Coronary artery (tissue), 2 donors: Measurements from ENCODE around the gene TMEM108.

Source experiments
- DNase-seq: peaks from one replicate; pipeline ENCODE4 v3.0.0-alpha.2; 2017; ENCODE audit warnings: low spot score
- H3K27ac ChIP-seq, 2 donors: fragments of 200-600 bp; sonication (generic); one replicate each; pipeline ENCODE4 v1.5.1; 2016 to 2019
- H3K4me3 ChIP-seq: fragments of 200-600 bp; sonication (generic); 2 replicates; pipeline ENCODE4 v1.5.1; 2016; ENCODE audit warnings: mild to moderate bottlenecking, moderate library complexity
- TF ChIP-seq, protein P1 (sequence below): fragments of 200-600 bp; sonication (generic); IDR thresholded peaks from one replicate; pipeline ENCODE4 v1.5.1; 2019; ENCODE audit warnings: antibody characterized with exemption

The TMEM108 gene

GRCh38 chr3:133371676-133372075 lies 333.5 kb downstream of the TMEM108 start:
- Histone ChIP-seq H3K4me3 (no peak overlapping the region), H3K27ac (no peak overlapping the region)
- TF ChIP-seq, protein P1, sequence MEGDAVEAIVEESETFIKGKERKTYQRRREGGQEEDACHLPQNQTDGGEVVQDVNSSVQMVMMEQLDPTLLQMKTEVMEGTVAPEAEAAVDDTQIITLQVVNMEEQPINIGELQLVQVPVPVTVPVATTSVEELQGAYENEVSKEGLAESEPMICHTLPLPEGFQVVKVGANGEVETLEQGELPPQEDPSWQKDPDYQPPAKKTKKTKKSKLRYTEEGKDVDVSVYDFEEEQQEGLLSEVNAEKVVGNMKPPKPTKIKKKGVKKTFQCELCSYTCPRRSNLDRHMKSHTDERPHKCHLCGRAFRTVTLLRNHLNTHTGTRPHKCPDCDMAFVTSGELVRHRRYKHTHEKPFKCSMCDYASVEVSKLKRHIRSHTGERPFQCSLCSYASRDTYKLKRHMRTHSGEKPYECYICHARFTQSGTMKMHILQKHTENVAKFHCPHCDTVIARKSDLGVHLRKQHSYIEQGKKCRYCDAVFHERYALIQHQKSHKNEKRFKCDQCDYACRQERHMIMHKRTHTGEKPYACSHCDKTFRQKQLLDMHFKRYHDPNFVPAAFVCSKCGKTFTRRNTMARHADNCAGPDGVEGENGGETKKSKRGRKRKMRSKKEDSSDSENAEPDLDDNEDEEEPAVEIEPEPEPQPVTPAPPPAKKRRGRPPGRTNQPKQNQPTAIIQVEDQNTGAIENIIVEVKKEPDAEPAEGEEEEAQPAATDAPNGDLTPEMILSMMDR, result no peak
- DNase-seq, result no peak

DNA sequence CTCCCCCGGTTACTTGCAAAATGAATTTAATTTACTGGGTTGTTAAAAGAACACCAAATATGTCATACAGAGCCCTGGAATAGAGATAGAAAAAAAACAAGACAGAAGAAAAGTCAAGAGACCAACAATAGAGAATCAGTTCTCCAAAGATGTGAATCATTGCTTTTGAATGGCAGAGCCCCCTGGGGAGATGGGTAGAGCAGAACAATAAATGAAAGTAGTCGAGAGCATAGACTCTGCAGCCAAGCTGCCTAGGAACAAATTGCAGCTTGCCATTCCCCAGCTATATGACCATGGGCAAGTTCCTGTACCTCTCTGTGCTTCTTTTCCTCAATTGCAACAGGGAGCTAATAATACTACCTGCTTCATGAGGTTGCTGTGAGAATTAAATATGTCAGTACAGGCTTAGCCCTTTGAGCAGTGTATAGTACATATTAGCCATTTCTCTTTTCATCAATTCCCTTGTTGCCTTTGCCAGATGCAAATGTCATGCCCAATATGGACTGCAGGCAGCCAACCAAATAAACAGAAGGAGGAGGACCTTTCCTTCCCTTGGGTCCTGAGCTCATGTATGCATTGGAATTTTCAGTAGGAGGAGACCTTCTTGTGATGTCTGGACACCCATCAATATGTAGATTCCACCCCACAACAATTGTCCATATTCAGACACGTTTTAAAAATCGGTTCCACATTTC lies 336.7 kb downstream of the TMEM108 start:
- Histone ChIP-seq H3K27ac (no peak overlapping the region), H3K4me3 (no peak overlapping the region)
- TF ChIP-seq, protein P1, result no peak
- peak; percentile 5 for DNase-seq

GRCh38 chr3:133375403-133375745 lies 337.2 kb downstream of the TMEM108 start:
- Histone ChIP-seq H3K4me3 (no peak overlapping the region), H3K27ac (no peak overlapping the region)
- TF ChIP-seq, protein P1, result no peak
- no peak for DNase-seq

DNA sequence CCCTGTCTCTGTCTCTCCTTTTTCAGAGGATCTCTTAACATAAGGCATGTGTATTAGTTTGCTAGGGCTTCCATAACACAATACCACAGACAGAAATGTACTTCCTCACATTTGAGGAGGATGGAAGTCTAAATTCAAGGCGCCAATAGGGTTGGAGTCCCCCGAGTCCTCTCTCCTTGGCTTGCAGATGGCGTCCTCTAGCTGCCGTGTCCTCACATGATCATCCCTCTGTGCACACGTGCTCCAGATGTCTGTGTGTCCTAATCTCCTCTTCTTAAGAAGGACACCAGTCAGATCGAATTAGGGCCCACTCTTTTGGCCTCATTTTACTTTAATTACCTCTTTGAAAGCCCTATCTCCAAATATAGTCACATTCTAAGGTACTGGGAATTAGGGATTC lies 338.6 kb downstream of the TMEM108 start:
- DNase-seq, result peak; percentile 12
- H3K4me3 ChIP-seq, result no peak overlapping the region
- TF ChIP-seq, protein P1, result no peak
- no peak overlapping the region for H3K27ac ChIP-seq

- no peak overlapping the region for H3K27ac ChIP-seq
- peak; percentile 47 for DNase-seq
- TF ChIP-seq, protein P1, result no peak
- H3K4me3 ChIP-seq, result no peak overlapping the region
Observed at GRCh38 chr3:133377396-133377795, 339.2 kb downstream of the TMEM108 start.

DNA sequence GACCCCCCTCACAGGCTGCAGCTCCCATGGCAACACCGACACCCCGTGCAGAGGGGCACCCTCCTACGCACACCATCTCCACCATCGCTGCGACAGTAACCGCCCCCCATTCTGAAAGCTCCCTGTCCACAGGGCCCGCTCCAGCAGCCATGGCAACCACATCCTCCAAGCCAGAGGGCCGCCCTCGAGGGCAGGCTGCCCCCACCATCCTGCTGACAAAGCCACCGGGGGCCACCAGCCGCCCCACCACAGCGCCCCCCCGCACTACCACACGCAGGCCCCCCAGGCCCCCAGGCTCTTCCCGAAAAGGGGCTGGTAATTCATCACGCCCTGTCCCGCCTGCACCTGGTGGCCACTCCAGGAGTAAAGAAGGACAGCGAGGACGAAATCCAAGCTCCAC lies 341.7 kb downstream of the TMEM108 start:
- Histone ChIP-seq H3K27ac (no peak overlapping the region), H3K4me3 (no peak overlapping the region)
- peak; percentile 38 for DNase-seq
- TF ChIP-seq, protein P1, result no peak

GRCh38 chr3:133380481-133381225 lies 342.5 kb downstream of the TMEM108 start:
- peak; percentile 59 for DNase-seq
- Histone ChIP-seq H3K4me3 (no peak overlapping the region), H3K27ac (no peak overlapping the region)
- TF ChIP-seq, protein P1, result no peak
